ENCODE measurements around the gene HPRT1.
"Not testable (repeated sequence)": the region's sequence is repeated elsewhere in the genome, so short reads cannot be mapped to it uniquely, and the experiment has no call there.

Gene HPRT1

DNA sequence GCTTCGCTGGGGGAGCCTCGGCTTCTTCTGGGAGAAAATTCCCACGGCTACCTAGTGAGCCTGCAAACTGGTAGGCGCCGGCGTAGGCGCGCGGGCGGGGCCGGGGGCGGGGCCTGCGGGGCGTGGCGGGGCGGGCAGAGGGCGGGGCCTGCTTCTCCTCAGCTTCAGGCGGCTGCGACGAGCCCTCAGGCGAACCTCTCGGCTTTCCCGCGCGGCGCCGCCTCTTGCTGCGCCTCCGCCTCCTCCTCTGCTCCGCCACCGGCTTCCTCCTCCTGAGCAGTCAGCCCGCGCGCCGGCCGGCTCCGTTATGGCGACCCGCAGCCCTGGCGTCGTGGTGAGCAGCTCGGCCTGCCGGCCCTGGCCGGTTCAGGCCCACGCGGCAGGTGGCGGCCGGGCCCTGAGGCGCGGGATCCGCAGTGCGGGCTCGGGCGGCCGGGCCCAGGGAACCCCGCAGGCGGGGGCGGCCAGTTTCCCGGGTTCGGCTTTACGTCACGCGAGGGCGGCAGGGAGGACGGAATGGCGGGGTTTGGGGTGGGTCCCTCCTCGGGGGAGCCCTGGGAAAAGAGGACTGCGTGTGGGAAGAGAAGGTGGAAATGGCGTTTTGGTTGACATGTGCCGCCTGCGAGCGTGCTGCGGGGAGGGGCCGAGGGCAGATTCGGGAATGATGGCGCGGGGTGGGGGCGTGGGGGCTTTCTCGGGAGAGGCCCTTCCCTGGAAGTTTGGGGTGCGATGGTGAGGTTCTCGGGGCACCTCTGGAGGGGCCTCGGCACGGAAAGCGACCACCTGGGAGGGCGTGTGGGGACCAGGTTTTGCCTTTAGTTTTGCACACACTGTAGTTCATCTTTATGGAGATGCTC lies at the start of gene HPRT1:
Gene HPRT1, plus strand, starts transcription at position 161 of the 857 bp plus-strand sequence. Its CDS starts 147 bp downstream, at position 308.
- peak; percentile 74 for DNase-seq

DNA sequence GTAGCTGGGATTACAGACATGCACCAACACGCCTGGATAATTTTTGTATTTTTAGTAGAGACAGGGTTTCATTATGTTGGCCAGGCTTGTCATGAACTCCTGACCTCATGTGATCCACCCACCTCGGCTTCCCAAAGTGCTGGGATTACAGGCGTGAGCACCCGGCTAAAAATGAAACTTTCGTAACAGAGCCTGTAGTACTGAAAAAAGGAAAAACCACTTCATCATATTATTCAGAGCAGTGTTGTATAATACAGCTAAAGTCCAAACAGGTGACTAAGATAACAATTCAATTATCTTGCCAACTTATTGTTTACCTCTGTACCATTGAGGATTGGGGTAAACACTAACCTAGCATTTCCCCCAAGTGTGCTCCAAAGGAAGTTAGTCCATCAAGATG lies 43.9 kb upstream of the HPRT1 start:
- no peak for DNase-seq

DNA sequence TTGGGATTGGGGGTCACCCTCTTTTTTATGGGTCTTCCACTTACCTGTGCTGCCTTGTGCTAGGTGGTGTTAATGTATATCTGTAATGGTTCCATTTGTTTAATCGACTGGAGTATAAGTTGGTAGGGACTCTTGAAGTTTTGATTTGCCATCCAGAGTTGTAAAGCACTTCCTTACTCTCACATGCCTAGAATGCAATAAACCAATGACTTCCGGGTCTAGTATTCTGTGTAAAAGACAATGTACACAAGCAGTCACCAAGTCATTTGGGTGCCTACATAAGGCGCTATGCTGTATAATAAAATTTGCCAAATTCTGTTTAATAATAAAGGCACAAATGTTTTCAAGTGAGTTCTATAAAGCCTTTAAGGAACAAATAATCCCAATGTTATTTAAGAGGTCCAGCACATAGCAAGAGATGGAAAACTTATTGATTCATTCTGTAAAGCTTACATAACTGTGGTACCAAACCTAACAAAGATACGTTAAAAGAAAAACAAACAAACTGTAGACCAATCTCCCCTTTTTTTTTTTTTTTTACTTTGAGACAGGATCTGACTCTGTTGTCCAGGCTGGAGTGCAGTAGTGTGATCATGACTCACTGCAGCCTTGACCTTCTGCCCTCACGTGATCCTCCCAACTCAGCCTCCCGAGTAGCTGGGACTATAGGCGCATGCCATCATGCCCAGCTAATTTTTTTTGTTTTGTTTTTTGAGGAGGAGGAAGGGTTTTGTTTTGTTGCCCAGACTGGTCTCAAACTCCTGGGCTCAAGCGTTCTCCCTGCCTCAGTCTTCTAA lies 41.5 kb upstream of the HPRT1 start:
- no peak for DNase-seq

DNA sequence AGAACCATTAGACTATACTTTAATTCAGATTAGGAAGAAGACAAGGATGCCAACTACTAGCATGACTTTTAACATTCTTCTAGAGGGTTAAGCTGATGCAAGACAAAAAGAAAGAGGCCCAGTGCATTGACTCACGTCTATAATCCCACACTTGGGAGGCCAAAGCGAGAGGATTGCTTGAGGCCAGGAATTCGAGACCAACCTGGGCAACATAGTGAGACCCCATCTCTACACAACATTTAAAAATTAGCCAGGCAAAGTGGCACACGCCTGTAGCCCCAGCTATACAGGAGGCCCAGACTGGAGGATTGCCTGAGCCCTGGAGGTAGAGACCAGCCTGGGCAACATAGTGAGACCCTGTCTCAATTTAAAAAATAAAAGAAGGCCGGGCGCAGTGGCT lies 40.2 kb upstream of the HPRT1 start:
- DNase-seq, result no peak

DNA sequence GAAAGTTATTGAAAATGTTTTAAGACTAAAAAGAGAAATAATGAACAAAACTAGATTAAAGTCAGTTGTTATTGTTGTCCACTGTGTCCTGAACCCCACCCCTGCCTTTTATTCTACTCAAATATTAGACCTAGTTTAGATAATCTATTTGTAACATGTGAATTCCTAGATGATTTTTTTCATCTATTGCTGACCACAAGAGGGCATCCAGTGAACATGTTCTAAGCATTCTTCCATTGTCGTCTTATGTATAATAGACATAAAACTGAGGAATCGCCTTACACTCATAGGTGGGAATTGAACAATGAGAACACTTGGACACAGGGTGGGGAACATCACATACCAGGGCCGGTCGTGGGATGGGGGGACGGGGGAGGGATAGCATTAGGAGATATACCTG lies 36.4 kb upstream of the HPRT1 start:
- DNase-seq, result no peak

GRCh38 chrX:134426281-134426680 lies 33.7 kb upstream of the HPRT1 start:
- DNase-seq, result no peak

DNA sequence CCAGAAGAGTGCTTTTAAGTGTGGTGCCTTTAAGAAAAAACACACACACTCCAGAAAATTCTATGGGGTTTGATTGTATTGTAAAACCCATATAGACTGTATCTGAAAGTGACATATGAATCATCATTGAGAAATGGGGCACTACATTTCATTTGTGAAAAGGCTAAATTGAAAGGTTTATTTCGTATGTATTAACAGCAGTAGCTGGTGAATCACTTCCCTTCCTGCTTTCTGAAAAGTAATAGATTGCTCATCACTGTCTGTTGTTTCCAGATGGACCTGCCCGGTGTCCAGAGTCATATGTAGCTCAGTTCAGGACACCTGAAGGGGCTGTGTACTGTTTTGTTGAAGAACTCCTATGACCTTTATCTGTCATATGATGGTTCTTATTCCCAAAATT lies 28.1 kb upstream of the HPRT1 start:
- no peak for DNase-seq

DNA sequence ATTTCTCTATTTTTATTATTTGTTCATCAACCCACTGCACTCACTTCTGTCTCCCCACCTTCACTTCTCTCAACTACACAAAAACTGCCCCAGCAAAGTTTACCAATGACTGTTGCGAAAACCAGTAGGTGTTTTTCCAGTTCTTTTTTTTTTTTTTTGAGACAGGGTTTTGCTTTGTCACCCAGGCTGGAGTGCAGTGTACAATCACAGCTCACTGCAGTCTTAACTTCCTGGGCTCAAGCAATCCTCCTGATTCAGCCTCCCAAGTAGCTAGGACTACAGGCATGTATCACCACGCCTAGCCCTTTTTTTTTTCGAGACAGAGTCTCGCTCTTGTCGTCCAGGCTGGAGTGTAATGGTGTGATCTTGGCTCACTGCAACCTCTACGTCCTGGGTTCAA lies 24.1 kb upstream of the HPRT1 start:
- DNase-seq, result no peak

DNA sequence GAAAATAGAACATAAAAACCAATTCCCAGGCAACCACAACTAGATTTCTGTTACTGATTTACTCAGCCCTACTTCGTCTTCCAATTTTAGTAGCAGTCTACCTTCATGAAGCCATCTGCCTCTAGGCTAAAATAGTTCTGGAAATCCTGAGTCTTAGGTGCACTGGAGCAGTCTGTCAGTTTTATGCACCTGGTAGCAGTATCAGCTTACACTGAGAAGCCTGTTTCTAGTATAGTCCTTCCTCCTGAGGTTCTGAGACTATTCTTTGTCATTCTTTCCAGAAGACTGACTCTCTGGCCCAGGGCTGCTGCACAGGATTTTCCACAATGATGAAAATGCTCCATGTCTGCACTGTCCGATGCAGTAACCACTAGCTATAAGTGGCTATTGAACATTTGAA lies 16.9 kb upstream of the HPRT1 start:
- no peak for DNase-seq

- no peak for DNase-seq
These were observed 16.5 kb upstream of the HPRT1 start for GRCh38 chrX:134443461-134443860.

DNA sequence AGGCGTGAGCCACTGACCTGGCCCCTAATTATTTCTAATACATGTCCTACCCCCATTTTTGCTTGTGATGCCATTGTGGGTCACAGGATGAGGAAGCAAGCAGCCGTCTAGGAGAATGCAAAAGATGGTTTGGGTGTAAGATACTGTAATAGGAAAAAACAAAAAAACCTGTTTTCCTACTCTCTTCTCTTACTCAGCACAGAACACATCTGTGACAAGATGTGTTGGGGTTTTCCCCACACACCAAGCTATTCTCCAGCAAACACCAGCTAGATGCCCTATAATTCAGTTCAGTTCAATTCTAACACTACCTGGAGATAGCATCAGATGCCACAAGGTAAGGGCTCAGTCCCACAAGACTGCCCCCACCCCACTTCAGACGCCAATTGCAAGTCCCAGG lies 15.3 kb upstream of the HPRT1 start:
- no peak for DNase-seq

DNA sequence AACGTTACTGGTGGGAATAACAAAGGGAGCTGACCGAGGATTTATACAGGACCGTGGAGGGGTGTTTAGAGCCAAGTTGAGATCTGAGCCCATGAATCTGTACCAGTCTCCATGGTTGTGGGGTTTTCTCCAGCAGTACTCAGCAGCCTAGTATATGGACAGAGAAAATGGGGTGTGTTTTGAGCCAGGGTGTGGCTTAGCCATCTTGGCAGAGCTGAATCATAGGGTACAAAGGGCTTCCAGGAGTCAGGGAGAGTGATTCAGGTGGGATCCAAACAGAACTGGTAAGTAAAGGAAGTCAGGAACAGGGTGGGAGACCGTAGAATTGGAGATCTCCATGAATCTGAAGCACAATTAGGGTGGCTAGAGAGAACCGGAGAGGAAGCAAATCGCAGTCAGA lies 7.4 kb upstream of the HPRT1 start:
- no peak for DNase-seq

- no peak for DNase-seq
These were observed 6.3 kb upstream of the HPRT1 start for GRCh38 chrX:134453631-134454030.

DNA sequence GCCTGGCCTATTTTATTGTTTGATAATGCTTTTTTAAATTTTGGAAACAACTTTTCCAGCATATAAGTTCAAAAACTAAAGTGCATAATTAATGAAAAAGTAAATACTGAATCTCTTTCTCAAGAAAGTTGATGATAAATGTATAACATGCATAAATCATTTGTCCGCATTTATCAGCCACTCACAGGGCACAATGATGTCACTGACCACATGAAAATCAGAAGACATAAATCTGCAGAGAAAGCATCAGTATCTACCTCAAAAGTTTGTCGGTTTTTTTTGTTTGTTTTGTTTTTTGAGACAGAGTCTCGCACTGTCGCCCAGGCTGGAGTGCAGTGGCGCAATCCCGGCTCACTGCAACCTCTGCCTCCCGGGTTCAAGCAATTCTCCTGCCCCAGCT lies 5.5 kb upstream of the HPRT1 start:
- DNase-seq, result no peak

GRCh38 chrX:134457708-134458107 lies 2.3 kb upstream of the HPRT1 start:
- no peak for DNase-seq

DNA sequence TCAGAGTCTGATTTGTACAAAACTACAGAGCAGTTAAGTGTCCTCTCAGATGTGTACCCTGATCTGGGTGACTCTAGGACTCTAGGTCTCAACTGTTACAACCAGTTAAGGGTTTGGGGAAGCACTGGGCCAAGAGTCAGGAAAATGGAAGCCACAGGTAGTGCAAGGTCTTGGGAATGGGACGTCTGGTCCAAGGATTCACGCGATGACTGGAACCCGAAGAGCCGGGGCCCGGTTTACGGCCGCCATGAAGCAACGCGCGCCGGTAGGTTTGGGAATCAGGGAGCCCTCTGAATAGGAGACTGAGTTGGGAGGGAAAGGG lies 321 bp upstream of the HPRT1 start:
- no peak for DNase-seq

DNA sequence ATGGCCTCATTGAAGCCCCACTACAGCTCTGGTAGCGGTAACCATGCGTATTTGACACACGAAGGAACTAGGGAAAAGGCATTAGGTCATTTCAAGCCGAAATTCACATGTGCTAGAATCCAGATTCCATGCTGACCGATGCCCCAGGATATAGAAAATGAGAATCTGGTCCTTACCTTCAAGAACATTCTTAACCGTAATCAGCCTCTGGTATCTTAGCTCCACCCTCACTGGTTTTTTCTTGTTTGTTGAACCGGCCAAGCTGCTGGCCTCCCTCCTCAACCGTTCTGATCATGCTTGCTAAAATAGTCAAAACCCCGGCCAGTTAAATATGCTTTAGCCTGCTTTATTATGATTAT lies 876 bp downstream of the HPRT1 start:
- DNase-seq, result no peak

GRCh38 chrX:134461437-134461836 lies 1.5 kb downstream of the HPRT1 start:
- DNase-seq, result no peak

GRCh38 chrX:134462927-134463326 lies 3.0 kb downstream of the HPRT1 start:
- DNase-seq, result no peak

GRCh38 chrX:134464453-134464852 lies 4.5 kb downstream of the HPRT1 start:
- DNase-seq, result not testable (repeated sequence)

- no peak for DNase-seq
These were observed 9.5 kb downstream of the HPRT1 start for GRCh38 chrX:134469486-134469885.

- no peak for DNase-seq
These were observed 10.0 kb downstream of the HPRT1 start for GRCh38 chrX:134470013-134470412.

DNA sequence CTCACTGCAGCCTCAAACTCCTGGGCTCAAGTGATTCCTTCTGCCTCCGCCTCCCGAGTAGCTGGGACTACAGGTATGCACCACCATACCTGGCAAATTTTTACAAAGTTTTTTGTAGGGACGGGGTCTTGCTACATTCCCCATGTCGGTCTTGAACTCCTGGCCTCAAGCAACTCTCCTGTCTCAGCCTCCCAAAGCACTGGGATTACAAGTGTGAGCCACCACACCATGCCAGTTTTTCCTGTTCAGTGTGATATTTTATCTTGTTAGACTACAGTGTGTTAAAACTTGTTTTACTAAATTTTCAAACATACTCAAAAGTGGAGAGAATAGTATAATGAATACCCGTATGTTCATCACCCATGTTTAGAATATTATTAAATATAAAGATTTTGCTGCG lies 12.1 kb downstream of the HPRT1 start:
- DNase-seq, result no peak

DNA sequence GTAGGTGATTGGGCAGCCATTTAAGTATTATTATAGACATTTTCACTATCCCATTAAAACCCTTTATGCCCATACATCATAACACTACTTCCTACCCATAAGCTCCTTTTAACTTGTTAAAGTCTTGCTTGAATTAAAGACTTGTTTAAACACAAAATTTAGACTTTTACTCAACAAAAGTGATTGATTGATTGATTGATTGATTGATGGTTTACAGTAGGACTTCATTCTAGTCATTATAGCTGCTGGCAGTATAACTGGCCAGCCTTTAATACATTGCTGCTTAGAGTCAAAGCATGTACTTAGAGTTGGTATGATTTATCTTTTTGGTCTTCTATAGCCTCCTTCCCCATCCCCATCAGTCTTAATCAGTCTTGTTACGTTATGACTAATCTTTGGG lies 16.3 kb downstream of the HPRT1 start:
- DNase-seq, result no peak

GRCh38 chrX:134478374-134478773 lies 18.4 kb downstream of the HPRT1 start:
- DNase-seq, result no peak

Data from DMS153 (cell line).